ENCODE data around the gene CLIC2. TPM values are rescaled to one million over a fixed set of nuclear protein-coding genes. Genes with fewer than 3 reads are reported as not detected.
"Not testable (repeated sequence)": the region's sequence is repeated elsewhere in the genome, so short reads cannot be mapped to it uniquely, and the experiment has no call there.

The CLIC2 gene
- total RNA-seq: 6.0 TPM

GRCh38 chrX:155334486-155335336, at the start of gene CLIC2:
Gene CLIC2 (minus strand): TSS chrX:155334614. CDS start chrX:155334427, 187 bp downstream.
- DNase-seq (ENCODE audit: low spot score): no peak
- peak; percentile 51 for ATAC-seq

- ATAC-seq: peak; percentile 67
- not testable (repeated sequence) for DNase-seq (ENCODE audit: low spot score)
Observed at GRCh38 chrX:155382529-155382967, 48.1 kb upstream of the CLIC2 start.

GRCh38 chrX:155381843-155382528, 47.6 kb upstream of the CLIC2 start, which contains the start of gene F8A2:
Gene F8A2 (plus strand): TSS chrX:155382095. CDS start chrX:155382115, 20 bp downstream.
- peak; percentile 90 for ATAC-seq

GRCh38 chrX:155379802-155380201, 45.4 kb upstream of the CLIC2 start:
- not testable (repeated sequence) for ATAC-seq; DNase-seq (ENCODE audit: low spot score)

More at GRCh38 chrX:155381843-155382528, 47.6 kb upstream of the CLIC2 start, which contains the start of gene F8A2:
- DNase-seq (ENCODE audit: low spot score): not testable (repeated sequence)

GRCh38 chrX:155373777-155374458, 39.5 kb upstream of the CLIC2 start:
- not testable (repeated sequence) for DNase-seq (ENCODE audit: low spot score); ATAC-seq

GRCh38 chrX:155363712-155364111, 29.3 kb upstream of the CLIC2 start:
- not testable (repeated sequence) for ATAC-seq; DNase-seq (ENCODE audit: low spot score)

- not testable (repeated sequence) for ATAC-seq
Observed at GRCh38 chrX:155349448-155349847, 15.0 kb upstream of the CLIC2 start.

GRCh38 chrX:155345689-155346088, 11.3 kb upstream of the CLIC2 start:
- not testable (repeated sequence) for DNase-seq (ENCODE audit: low spot score)
- peak; percentile 56 for ATAC-seq

More at GRCh38 chrX:155349448-155349847, 15.0 kb upstream of the CLIC2 start:
- DNase-seq (ENCODE audit: low spot score): not testable (repeated sequence)

- not testable (repeated sequence) for DNase-seq (ENCODE audit: low spot score); ATAC-seq
Observed at GRCh38 chrX:155335337-155335712, 911 bp upstream of the CLIC2 start.

- ATAC-seq: no peak
Observed at GRCh38 chrX:155333544-155334100, 792 bp downstream of the CLIC2 start.

GRCh38 chrX:155330992-155331391, 3.4 kb downstream of the CLIC2 start:
- DNase-seq (ENCODE audit: low spot score) (no peak), ATAC-seq (no peak)

More at GRCh38 chrX:155333544-155334100, 792 bp downstream of the CLIC2 start:
- no peak for DNase-seq (ENCODE audit: low spot score)

GRCh38 chrX:155329293-155329692, 5.1 kb downstream of the CLIC2 start:
- DNase-seq (ENCODE audit: low spot score) (no peak), ATAC-seq (no peak)

GRCh38 chrX:155326610-155327009, 7.8 kb downstream of the CLIC2 start:
- ATAC-seq (no peak), DNase-seq (ENCODE audit: low spot score) (no peak)

GRCh38 chrX:155314260-155314659, 20.2 kb downstream of the CLIC2 start:
- DNase-seq (ENCODE audit: low spot score): no peak
- ATAC-seq: no peak

GRCh38 chrX:155313766-155314165, 20.6 kb downstream of the CLIC2 start:
- DNase-seq (ENCODE audit: low spot score): no peak
- ATAC-seq: no peak

GRCh38 chrX:155293771-155294170, 40.6 kb downstream of the CLIC2 start:
- ATAC-seq (no peak), DNase-seq (ENCODE audit: low spot score) (no peak)

- DNase-seq (ENCODE audit: low spot score) (no peak), ATAC-seq (no peak)
Observed at GRCh38 chrX:155279873-155280272, 54.5 kb downstream of the CLIC2 start.

- DNase-seq (ENCODE audit: low spot score) (no peak), ATAC-seq (no peak)
Observed at GRCh38 chrX:155270969-155271368, 63.4 kb downstream of the CLIC2 start.

GRCh38 chrX:155267995-155268394, 66.4 kb downstream of the CLIC2 start:
- not testable (repeated sequence) for ATAC-seq; DNase-seq (ENCODE audit: low spot score)

GRCh38 chrX:155266439-155266838, 68.0 kb downstream of the CLIC2 start:
- DNase-seq (ENCODE audit: low spot score) (no peak), ATAC-seq (no peak)

Measured in left lobe of liver (tissue), 2 donors.